Measurements from ENCODE around the gene TSHZ1. TPM values are rescaled to one million over a fixed set of nuclear protein-coding genes. Genes with fewer than 3 reads are reported as not detected.

TSHZ1 gene
- total RNA-seq, 1 experiment from 2014 or later: 7.4 TPM

DNA sequence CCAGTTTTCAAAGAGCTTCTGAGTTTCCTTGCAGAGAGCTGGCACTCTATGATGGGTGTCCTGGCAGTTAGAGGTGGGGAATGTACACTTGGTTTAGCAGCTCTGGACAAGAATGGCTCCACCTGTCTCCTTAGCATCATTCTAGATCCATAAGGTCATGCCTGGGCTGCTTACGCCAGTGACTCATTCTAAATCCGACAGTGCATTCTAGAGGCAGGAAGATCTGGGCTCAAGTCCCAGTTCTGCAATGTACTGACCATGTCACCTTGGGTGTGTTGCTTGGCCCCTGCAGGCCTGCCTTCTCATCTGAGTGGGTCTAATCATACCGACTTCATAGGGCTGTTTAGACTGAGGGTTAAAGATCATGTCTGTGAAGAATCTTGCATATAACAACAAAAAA lies 48.1 kb upstream of the TSHZ1 start:
- Histone ChIP-seq H3K4me2 (no peak overlapping the region), H3K9me3 (ENCODE audit: insufficient read depth, low read depth) (0 out of 2 replicates have a peak, but pooled peaks cover under 1% of the 10 kb centered on the region), H3F3A (ENCODE audit: insufficient read depth, low read depth) (no peaks in the 10 kb centered on the region), H2AFZ (no peak overlapping the region), H4K20me1 (ENCODE audit: insufficient read depth) (no peaks in the 10 kb centered on the region), H3K9me2 (ENCODE audit: insufficient read depth) (no peaks in the 10 kb centered on the region), H3K4me1 (replicated peaks; ENCODE audit: insufficient read depth) (no peaks in the 10 kb centered on the region), H3K27me3 (ENCODE audit: insufficient read depth, low read depth) (peaks cover 89% of the 10 kb centered on the region), H3K79me2 (ENCODE audit: low read depth) (no peaks in the 10 kb centered on the region), H3K27ac (no peak overlapping the region), H3K4me3 (no peak overlapping the region), H3K36me3 (ENCODE audit: low read depth) (no peaks in the 10 kb centered on the region)
- no peak for TF ChIP-seq EZH2 (IDR thresholded peaks at IDR 0.05; ENCODE audit: low read depth)
- TF ChIP-seq, protein P1, sequence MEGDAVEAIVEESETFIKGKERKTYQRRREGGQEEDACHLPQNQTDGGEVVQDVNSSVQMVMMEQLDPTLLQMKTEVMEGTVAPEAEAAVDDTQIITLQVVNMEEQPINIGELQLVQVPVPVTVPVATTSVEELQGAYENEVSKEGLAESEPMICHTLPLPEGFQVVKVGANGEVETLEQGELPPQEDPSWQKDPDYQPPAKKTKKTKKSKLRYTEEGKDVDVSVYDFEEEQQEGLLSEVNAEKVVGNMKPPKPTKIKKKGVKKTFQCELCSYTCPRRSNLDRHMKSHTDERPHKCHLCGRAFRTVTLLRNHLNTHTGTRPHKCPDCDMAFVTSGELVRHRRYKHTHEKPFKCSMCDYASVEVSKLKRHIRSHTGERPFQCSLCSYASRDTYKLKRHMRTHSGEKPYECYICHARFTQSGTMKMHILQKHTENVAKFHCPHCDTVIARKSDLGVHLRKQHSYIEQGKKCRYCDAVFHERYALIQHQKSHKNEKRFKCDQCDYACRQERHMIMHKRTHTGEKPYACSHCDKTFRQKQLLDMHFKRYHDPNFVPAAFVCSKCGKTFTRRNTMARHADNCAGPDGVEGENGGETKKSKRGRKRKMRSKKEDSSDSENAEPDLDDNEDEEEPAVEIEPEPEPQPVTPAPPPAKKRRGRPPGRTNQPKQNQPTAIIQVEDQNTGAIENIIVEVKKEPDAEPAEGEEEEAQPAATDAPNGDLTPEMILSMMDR (conservative IDR thresholded peaks at IDR 0.05): no peak
- peak in 1 of 2 experiments; percentile 4 for DNase-seq
- ChIA-PET CTCF (no interaction called here), POLR2A (ENCODE audit: unreplicated experiment) (no interaction called here)
- BruUV-seq (replicated peaks): no TSS peak
- intact Hi-C loops (cut with micrococcal nuclease; ENCODE audit: unreplicated experiment): loop anchor here (10.0 kb wide), 1 partner anchor 508 kb away; no protein-coding TSS in a partner anchor

- H2AFZ ChIP-seq: no peak overlapping the region
- H3K27me3 ChIP-seq (ENCODE audit: insufficient read depth, low read depth): peaks cover 90% of the 10 kb centered on the region
- no peaks in the 10 kb centered on the region for H3K4me1 ChIP-seq (replicated peaks; ENCODE audit: insufficient read depth)
- BruUV-seq (replicated peaks): no TSS peak
- intact Hi-C loops (cut with micrococcal nuclease; ENCODE audit: unreplicated experiment): loop anchor here (10.0 kb wide), 1 partner anchor 508 kb away; no protein-coding TSS in a partner anchor
- H4K20me1 ChIP-seq (ENCODE audit: insufficient read depth): no peaks in the 10 kb centered on the region
- no peaks in the 10 kb centered on the region for H3K79me2 ChIP-seq (ENCODE audit: low read depth)
- no peak overlapping the region for H3K4me2 ChIP-seq
- no peak for DNase-seq
- no peak overlapping the region for H3K27ac ChIP-seq
- no peaks in the 10 kb centered on the region for H3K9me2 ChIP-seq (ENCODE audit: insufficient read depth)
- ChIA-PET CTCF (interaction anchor here (0.5 kb wide), 1 partner anchor 539 kb away, joined by 3 read pairs; no protein-coding TSS in a partner anchor), POLR2A (ENCODE audit: unreplicated experiment) (no interaction called here)
- no peak for TF ChIP-seq EZH2 (IDR thresholded peaks at IDR 0.05; ENCODE audit: low read depth)
- H3K36me3 ChIP-seq (ENCODE audit: low read depth): no peaks in the 10 kb centered on the region
- H3K4me3 ChIP-seq: no peak overlapping the region
- no peaks in the 10 kb centered on the region for H3F3A ChIP-seq (ENCODE audit: insufficient read depth, low read depth)
- no peaks in the 10 kb centered on the region for H3K9me3 ChIP-seq (ENCODE audit: insufficient read depth, low read depth)
These were observed 47.6 kb upstream of the TSHZ1 start for GRCh38 chr18:75162978-75163377.

DNA sequence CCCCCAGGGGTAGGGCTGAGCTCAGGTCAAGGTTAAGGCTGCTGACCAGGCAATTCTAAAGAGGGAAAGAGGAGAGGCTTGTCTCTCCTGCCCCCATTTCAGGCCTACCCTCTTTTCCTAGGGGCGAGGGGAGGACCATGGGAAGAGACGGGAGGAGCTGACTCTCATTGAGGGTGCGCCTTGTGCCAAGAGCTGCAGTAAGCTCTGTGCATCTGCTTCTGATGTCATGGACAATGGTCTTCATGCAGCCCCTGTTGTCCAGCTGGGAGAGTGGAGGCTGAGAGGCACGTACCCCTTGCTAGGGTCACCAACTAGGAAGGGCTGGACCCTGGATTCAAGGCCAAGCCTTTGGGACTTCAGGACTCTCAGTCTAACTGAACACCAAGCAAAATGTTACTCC lies 46.9 kb upstream of the TSHZ1 start:
- CTCF ChIA-PET: interaction anchor here (0.6 kb wide), 1 partner anchor 326 kb away, joined by 3 read pairs; no protein-coding TSS in a partner anchor
- Histone ChIP-seq H2AFZ (no peak overlapping the region), H3K27ac (no peak overlapping the region), H3K9me2 (ENCODE audit: insufficient read depth) (no peaks in the 10 kb centered on the region), H3K36me3 (ENCODE audit: low read depth) (no peaks in the 10 kb centered on the region), H3K27me3 (ENCODE audit: insufficient read depth, low read depth) (peaks cover 90% of the 10 kb centered on the region), H4K20me1 (ENCODE audit: insufficient read depth) (no peaks in the 10 kb centered on the region), H3F3A (ENCODE audit: insufficient read depth, low read depth) (no peaks in the 10 kb centered on the region), H3K4me1 (replicated peaks; ENCODE audit: insufficient read depth) (no peaks in the 10 kb centered on the region), H3K79me2 (ENCODE audit: low read depth) (no peaks in the 10 kb centered on the region), H3K9me3 (ENCODE audit: insufficient read depth, low read depth) (no peaks in the 10 kb centered on the region), H3K4me2 (no peak overlapping the region), H3K4me3 (no peak overlapping the region)
- TF ChIP-seq, protein P1 (conservative IDR thresholded peaks at IDR 0.05): no peak
- TF ChIP-seq EZH2 (IDR thresholded peaks at IDR 0.05; ENCODE audit: low read depth): no peak
- POLR2A ChIA-PET (ENCODE audit: unreplicated experiment): no interaction called here
- intact Hi-C loops (cut with micrococcal nuclease; ENCODE audit: unreplicated experiment): loop anchor here (10.0 kb wide), 1 partner anchor 509 kb away; no protein-coding TSS in a partner anchor
- no peak for DNase-seq
- no TSS peak for BruUV-seq (replicated peaks)

- Histone ChIP-seq H3K36me3 (ENCODE audit: low read depth) (no peaks in the 10 kb centered on the region), H3K4me3 (no peak overlapping the region), H3K9me2 (ENCODE audit: insufficient read depth) (no peaks in the 10 kb centered on the region), H3K4me1 (replicated peaks; ENCODE audit: insufficient read depth) (no peaks in the 10 kb centered on the region), H3F3A (ENCODE audit: insufficient read depth, low read depth) (no peaks in the 10 kb centered on the region), H3K27me3 (ENCODE audit: insufficient read depth, low read depth) (peaks cover 83% of the 10 kb centered on the region), H3K9me3 (ENCODE audit: insufficient read depth, low read depth) (no peaks in the 10 kb centered on the region), H3K27ac (no peak overlapping the region), H3K79me2 (ENCODE audit: low read depth) (no peaks in the 10 kb centered on the region), H4K20me1 (ENCODE audit: insufficient read depth) (no peaks in the 10 kb centered on the region), H2AFZ (no peak overlapping the region), H3K4me2 (no peak overlapping the region)
- TF ChIP-seq EZH2 (IDR thresholded peaks at IDR 0.05; ENCODE audit: low read depth): no peak
- TF ChIP-seq, protein P1 (conservative IDR thresholded peaks at IDR 0.05): no peak
- no peak for DNase-seq
- intact Hi-C loops (cut with micrococcal nuclease; ENCODE audit: unreplicated experiment): loop anchor here (10.0 kb wide), 1 partner anchor 510 kb away; no protein-coding TSS in a partner anchor
- no TSS peak for BruUV-seq (replicated peaks)
- ChIA-PET CTCF (no interaction called here), POLR2A (ENCODE audit: unreplicated experiment) (no interaction called here)
These were observed 46.1 kb upstream of the TSHZ1 start for GRCh38 chr18:75164479-75164878.

Data from PC-9 (cell line).